Choroid plexus epithelial cell (primary cell): ENCODE results near the gene RFX2.

Experiments used
- DNase-seq: peaks from one replicate; pipeline ENCODE4 v3.0.0-alpha.2; 2010; ENCODE audit warnings: low read depth
- H3K4me3 ChIP-seq: 2 replicates; pipeline ENCODE4 v1.5.1; 2011; ENCODE audit warnings: low read depth, mild to moderate bottlenecking, control low read depth, low read length, moderate library complexity
- CTCF ChIP-seq: conservative IDR thresholded peaks from 2 replicates; pipeline ENCODE4 v1.5.1; 2011; ENCODE audit warnings: low read depth, mild to moderate bottlenecking, control low read depth, inconsistent platforms, low read length, moderate library complexity

RFX2 gene

DNA sequence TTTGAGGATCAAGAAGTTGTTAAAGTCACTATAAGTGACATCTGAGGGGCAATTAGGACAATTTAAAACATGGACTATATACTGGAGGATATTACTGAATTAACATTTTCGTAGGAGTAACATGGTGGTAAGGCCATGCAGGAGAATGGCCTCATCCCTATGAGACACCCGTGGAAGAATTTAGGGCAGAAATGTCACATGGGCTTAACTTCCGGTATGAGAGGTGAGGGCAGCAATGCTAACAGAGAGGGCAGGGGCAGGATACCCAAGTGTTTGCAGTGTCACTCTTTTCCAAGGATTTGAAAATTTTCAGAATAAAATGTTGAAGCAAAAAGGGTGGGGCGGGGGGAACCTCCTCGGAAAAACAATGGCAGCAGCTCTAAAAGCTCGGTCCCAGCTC is 156.0 kb downstream of the RFX2 start:
- H3K4me3 ChIP-seq: no peak overlapping the region
- no peak for TF ChIP-seq CTCF
- no peak for DNase-seq

DNA sequence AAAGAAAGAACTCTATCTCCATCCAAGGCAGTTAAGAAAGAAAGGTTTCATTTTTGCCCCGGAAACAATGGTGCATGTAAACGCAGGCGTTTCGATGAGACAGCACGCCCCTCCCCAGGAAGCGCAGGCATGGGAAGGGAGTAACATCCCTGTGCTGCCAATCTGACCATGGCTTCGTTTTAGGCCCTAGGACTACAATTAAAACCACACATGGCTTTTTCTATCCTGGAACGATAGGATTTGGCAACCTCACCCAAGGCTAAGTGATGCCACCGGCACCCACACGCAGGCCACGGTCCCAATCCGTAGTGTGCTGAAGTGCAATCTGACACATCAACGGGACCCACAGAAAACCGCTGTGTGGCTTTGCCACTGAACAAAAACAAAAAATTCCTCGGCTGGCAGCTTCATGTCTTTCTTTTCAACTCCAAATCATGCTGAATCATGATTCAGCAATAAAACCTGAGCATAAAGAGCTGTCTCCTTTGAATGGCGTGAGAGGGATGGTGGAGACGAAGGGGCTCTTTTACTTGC is 156.6 kb downstream of the RFX2 start:
- no peak for TF ChIP-seq CTCF
- no peak overlapping the region for H3K4me3 ChIP-seq
- DNase-seq: no peak

GRCh38 chr19:5953030-5953589 is 157.2 kb downstream of the RFX2 start:
- no peak for TF ChIP-seq CTCF
- DNase-seq: no peak
- H3K4me3 ChIP-seq: no peak overlapping the region

DNA sequence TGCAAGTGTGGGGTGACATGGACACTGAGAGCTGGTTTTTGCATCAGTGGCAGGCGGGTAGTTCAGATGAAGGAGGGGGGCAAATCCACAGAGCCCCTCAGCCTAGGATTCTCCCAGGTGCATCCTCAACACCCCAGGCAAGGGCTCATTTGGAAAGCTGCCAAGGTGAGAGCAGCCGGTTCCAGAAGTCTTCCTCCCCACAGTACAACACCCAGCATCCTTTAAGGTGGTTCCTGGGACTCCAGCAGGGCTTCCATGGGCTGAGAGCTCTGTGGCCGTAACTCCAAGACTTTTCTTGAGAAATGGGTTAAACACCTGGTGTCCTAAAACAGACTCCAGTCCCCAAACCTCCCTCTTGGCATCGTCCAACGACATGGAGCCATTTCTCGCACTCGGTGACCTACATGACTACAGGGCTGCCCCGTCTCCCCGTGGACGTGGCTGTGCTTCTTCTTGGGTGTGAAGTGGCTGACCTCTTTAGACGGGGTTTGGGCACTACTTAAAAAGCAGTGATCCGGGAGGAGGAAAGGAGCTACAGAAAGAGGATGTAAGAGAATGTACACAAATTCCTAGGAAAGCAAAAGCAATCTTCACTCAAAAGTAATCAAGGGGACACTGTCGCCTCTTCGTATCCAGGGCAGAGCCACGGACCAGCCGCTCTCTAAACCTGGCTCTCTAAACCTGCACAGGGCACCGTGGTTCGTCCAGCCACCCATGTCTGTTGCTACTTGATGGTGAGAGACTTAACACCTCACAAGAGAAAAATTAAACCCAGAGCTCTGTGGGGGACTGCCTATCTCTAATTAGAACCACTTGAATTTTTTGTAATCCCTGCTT is 157.9 kb downstream of the RFX2 start:
- no peak for DNase-seq
- no peak for TF ChIP-seq CTCF
- H3K4me3 ChIP-seq: no peak overlapping the region

- DNase-seq: no peak
- no peak for TF ChIP-seq CTCF
- H3K4me3 ChIP-seq: no peak overlapping the region
Observed at GRCh38 chr19:5951338-5951861, 158.9 kb downstream of the RFX2 start.

DNA sequence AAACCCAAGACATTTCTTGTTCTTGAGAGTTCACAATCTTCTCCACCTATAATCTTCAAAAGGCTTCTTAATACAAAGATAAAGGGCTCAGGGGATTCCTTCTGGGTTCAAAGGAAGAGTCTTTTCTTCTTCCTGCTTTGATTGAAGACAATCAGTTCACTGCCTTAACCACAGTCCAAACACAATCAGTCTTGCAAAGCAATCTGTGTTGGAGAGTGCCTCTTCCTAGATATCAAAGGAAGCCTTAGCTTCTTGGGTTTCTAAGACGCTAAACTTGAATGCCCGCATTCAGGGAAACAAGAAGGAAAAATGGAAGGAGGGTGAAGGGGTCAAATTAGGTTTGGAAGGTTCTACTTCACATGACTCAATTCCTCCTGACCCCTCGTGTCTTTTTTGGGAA is 159.6 kb downstream of the RFX2 start:
- no peak for TF ChIP-seq CTCF
- no peak overlapping the region for H3K4me3 ChIP-seq
- DNase-seq: no peak
